Mucosa of descending colon (tissue), 3 donors: Measurements from ENCODE around the gene CHD2. TPM values are rescaled to one million over a fixed set of nuclear protein-coding genes. Genes with fewer than 3 reads are reported as not detected.

Experiments used
- ATAC-seq: fragments of 200-7000 bp; cut with Tn5 transposase; one replicate; pipeline ENCODE4 v1.9.1; 2020; ENCODE audit warnings: mild to moderate bottlenecking, moderate library complexity
- DNase-seq, 3 donors: peaks; one replicate each; pipeline ENCODE4 v3.0.0-alpha.2; 2020
- H3K36me3 ChIP-seq: fragments of 200-600 bp; one replicate; pipeline ENCODE4 v1.8.0; 2021; ENCODE audit warnings: low read depth, mild to moderate bottlenecking
- H3K4me1 ChIP-seq: fragments of 200-600 bp; one replicate; pipeline ENCODE4 v1.8.0; 2021; ENCODE audit warnings: low read depth, mild to moderate bottlenecking
- H3K4me3 ChIP-seq: fragments of 200-600 bp; one replicate; pipeline ENCODE4 v1.8.0; 2021; ENCODE audit warnings: mild to moderate bottlenecking
- H3K9me3 ChIP-seq: fragments of 200-600 bp; one replicate; pipeline ENCODE4 v1.8.0; 2021; ENCODE audit warnings: mild to moderate bottlenecking
- intact Hi-C, 2 donors: fragments of 100-400 bp; cut with DNase I in 1 of 2; cut with micrococcal nuclease in 1 of 2; formaldehyde crosslinking; loops; one replicate each; pipeline versions ENCODE4 v1.11.0 to v1.11.1; 2022; cut with DNase I, micrococcal nuclease
- microRNA-seq: library from miRNA; unstranded; fragments of <30 nt; microRNA quantifications from one replicate; pipeline ENCODE4, GENCODE V29; 2019
- total RNA-seq, 3 donors: library from RNA; stranded (reverse); fragmentation: NEBNext Ultra II Directional in 2 of 3; extraction: Animal tissue kit (Norgen Biotek cat#: 25700) in 2 of 3; gene quantifications; one replicate each; pipeline versions ENCODE4 v1.2.1 to v1.2.4, GENCODE V29; 2021 to 2023
- TF ChIP-seq, protein P1 (sequence below): fragments of 200-600 bp; IDR thresholded peaks from one replicate; pipeline ENCODE4 v1.8.0; 2022; ENCODE audit warnings: antibody characterized with exemption, mild to moderate bottlenecking
- donor health status: DM: no; HTN: no; CAD: no; lungs with moderate emphysema.
- donor health status: DM: no; HTN: no; CAD: no.
- donor health status: DM: no; HTN: yes; CAD: no.

Gene CHD2
- total RNA-seq, 3 donors from 2014 or later = 86.2 to 128 (median 110) TPM

DNA sequence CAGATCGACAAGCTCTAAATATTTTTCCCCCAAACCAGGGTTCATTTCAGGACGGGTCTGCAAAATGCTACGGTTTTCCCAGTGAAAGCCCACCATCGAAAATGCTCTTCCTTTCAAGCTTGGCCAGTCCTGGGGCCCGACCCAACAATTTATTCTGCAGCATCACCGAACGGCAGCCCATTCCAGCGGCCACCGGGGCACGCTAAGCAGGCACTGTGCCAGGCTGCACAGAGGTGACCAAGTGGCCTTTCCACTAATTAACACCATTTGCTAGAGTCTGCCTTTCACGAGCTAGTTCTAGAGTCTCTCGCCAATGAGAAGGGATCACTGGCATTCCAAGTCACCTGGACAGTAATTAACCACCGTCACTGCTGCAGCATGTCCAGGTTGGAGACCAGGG lies 174.5 kb downstream of the CHD2 start:
- intact Hi-C loops = no loop called here
- no peaks in the 10 kb centered on the region for H3K4me1 ChIP-seq

DNA sequence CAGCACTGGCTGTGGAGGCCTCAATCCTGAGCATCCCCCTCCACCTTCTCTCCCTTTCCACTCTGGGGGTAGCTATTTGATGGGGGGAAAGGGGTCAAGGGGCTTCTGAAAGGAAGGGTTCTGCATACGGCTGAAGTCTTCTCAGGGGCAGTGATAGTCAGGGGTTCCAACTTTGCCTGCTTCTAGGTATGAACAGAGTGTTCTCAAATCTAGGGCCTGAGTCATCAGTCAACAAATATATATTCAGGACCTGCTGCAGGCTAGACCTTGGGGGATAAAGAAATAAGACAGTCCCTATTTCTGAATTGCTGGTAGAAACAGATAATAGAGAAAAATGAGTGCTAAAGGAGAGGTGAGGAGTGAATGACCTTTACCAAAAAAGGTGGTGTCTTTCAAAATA lies 176.1 kb downstream of the CHD2 start:
- H3K4me1 ChIP-seq = no peaks in the 10 kb centered on the region
- TF ChIP-seq, protein P1, sequence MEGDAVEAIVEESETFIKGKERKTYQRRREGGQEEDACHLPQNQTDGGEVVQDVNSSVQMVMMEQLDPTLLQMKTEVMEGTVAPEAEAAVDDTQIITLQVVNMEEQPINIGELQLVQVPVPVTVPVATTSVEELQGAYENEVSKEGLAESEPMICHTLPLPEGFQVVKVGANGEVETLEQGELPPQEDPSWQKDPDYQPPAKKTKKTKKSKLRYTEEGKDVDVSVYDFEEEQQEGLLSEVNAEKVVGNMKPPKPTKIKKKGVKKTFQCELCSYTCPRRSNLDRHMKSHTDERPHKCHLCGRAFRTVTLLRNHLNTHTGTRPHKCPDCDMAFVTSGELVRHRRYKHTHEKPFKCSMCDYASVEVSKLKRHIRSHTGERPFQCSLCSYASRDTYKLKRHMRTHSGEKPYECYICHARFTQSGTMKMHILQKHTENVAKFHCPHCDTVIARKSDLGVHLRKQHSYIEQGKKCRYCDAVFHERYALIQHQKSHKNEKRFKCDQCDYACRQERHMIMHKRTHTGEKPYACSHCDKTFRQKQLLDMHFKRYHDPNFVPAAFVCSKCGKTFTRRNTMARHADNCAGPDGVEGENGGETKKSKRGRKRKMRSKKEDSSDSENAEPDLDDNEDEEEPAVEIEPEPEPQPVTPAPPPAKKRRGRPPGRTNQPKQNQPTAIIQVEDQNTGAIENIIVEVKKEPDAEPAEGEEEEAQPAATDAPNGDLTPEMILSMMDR = no peak
- H3K36me3 ChIP-seq = no peaks in the 10 kb centered on the region
- intact Hi-C loops = no loop called here
- no peaks in the 10 kb centered on the region for H3K9me3 ChIP-seq
- ATAC-seq (no peak), DNase-seq (no peak)
- no peak overlapping the region for H3K4me3 ChIP-seq

More for the DNA sequence above, 174.5 kb downstream of the CHD2 start:
- DNase-seq (no peak), ATAC-seq (no peak)
- Histone ChIP-seq H3K36me3 (no peaks in the 10 kb centered on the region), H3K4me3 (no peak overlapping the region), H3K9me3 (no peaks in the 10 kb centered on the region)
- TF ChIP-seq, protein P1 = no peak

GRCh38 chr15:93076875-93077274 lies 176.8 kb downstream of the CHD2 start:
- TF ChIP-seq, protein P1 = no peak
- ATAC-seq (no peak), DNase-seq (no peak)
- no peaks in the 10 kb centered on the region for H3K4me1 ChIP-seq
- H3K4me3 ChIP-seq = no peak overlapping the region
- no peaks in the 10 kb centered on the region for H3K9me3 ChIP-seq
- no peaks in the 10 kb centered on the region for H3K36me3 ChIP-seq
- intact Hi-C loops = no loop called here

Small RNA genes lying within 50 kb of the gene (microRNA-seq; reads per million reads assigned to microRNA genes)
- not detected for gene MIR3175

Other genes starting within 250 kb of the CHD2 start
- 10 to 100 TPM; 14.7 to 30.5 (median 28.5) TPM for gene FAM174B, start 244.5 kb upstream of the CHD2 start, total RNA-seq
- 10 to 100 TPM in 2 of 3 donors, 1 to 10 TPM in 1; 2.8 to 88.4 (median 10.6) TPM for gene RGMA, start 188.9 kb downstream of the CHD2 start, total RNA-seq